GM12873 (cell line): ENCODE measurements around the gene CUL1.

Experiments used
- TF ChIP-seq, protein P1 (sequence below): IDR thresholded peaks from 2 replicates; pipeline ENCODE4 v1.5.1; 2012; ENCODE audit warnings: low read depth, mild to moderate bottlenecking, moderate library complexity, low read length, control low read depth; ENCODE audit not compliant: insufficient read depth; ENCODE audit errors: missing control alignments

CUL1 gene

DNA sequence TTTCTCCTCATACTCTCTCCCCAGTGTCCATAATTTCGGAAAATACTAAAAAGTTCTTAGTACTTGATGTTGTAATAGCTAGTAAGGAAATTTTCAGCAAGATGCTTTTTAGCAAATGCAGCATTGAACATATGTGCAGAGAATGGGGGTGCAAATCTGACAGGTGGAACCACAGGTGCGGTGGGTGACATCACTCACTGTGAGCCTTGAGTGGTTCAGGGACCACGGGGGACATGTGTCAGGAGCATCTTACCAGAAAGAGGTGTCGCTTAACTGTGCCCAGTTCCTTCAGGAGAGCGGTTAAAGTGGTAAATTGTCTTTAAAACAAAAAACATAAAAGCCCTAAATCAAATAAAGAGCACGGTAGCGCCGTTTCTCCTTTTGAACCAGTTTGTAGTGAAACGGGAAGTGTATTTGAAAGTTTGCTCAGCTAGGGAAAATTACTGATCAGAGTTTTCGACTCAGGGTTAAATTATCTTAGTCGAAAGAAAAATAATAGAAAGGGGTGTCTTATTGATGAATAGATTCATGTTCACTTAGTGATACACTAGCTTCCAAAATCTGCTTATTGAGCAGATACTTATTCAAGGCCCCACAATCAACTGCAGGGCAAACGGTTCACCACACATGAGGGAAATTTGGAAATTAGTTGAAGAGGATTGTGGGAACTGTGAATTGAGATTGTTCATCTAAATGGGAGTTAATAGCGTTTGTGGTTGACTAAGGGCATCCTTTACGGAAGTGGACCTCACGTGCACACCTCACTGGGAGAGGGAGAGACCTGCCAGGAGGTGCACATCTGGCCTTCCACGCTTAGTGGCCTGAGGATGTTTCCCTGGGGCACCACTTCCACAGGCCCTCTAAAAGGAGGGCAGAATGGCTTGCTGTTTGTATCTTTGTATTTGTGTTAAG, 12.7 kb downstream of the CUL1 start:
- TF ChIP-seq, protein P1, sequence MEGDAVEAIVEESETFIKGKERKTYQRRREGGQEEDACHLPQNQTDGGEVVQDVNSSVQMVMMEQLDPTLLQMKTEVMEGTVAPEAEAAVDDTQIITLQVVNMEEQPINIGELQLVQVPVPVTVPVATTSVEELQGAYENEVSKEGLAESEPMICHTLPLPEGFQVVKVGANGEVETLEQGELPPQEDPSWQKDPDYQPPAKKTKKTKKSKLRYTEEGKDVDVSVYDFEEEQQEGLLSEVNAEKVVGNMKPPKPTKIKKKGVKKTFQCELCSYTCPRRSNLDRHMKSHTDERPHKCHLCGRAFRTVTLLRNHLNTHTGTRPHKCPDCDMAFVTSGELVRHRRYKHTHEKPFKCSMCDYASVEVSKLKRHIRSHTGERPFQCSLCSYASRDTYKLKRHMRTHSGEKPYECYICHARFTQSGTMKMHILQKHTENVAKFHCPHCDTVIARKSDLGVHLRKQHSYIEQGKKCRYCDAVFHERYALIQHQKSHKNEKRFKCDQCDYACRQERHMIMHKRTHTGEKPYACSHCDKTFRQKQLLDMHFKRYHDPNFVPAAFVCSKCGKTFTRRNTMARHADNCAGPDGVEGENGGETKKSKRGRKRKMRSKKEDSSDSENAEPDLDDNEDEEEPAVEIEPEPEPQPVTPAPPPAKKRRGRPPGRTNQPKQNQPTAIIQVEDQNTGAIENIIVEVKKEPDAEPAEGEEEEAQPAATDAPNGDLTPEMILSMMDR, result no peak

DNA sequence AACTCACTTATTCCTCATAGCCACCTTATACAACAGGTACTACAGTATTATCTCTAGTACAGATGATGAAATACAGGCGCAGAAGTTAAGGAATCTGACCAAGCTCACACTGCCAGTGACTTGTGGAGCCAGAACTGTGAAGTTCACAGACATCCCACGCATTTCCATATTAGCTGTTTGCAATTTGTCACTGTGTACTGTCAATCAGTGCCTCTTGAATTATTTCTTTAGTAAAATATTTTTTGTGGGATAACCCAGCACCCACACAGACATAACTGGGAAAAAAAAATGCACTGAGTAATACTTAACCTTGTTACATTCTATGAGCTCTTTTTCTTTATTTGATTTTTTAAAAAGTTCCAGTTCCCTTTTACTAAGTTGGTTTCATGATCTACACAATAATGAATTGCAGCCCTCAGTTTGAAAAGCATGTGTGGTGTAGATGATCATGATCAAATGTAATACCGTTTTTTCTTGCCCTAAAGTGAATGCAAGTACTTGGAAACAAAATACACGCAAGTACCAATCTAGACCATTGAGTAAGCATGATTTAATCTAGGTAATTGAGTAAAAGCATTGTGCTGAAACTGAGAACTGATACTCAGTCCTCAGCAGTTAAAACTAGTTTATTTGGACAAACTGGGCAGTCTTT, 14.1 kb downstream of the CUL1 start:
- TF ChIP-seq, protein P1, result no peak

DNA sequence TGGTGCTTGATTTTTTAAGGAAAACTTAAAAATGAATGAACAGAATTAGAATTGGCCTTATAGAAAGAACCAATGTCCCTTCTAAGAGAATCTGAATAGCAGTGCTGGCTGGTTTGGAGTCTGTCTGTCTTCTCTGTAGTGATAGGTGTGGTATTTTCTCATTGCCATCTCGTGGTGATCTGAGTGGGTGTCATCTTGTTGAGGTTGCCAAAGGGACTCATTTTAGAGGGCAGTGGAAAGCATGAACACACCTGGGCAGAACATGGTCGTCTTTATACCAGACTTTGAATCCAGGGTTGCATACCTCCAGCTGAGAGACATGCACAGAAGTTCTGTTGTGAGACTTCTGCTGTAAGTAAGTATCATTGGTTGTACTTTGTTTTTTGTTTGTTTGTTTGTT, 15.8 kb downstream of the CUL1 start:
- TF ChIP-seq, protein P1, result no peak

DNA sequence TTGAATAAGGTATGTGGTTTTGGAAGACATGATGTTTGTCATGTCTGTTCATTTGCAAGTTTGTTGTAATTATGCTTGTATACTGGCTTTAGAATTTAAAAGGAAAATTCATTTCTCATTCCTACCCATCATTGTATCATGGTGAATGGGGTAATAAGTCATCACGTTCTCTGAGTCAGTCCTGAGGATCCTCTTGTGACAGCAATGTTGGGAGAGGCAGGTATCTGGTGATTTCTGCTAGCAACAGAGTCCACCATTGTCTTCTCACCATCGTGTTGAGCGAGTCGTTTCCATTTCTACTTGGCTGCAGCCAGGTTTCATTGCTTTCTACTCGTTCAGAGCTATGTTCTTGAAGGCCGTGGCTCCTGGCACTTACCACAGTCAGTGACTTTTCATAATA, 16.3 kb downstream of the CUL1 start:
- TF ChIP-seq, protein P1, result no peak

DNA sequence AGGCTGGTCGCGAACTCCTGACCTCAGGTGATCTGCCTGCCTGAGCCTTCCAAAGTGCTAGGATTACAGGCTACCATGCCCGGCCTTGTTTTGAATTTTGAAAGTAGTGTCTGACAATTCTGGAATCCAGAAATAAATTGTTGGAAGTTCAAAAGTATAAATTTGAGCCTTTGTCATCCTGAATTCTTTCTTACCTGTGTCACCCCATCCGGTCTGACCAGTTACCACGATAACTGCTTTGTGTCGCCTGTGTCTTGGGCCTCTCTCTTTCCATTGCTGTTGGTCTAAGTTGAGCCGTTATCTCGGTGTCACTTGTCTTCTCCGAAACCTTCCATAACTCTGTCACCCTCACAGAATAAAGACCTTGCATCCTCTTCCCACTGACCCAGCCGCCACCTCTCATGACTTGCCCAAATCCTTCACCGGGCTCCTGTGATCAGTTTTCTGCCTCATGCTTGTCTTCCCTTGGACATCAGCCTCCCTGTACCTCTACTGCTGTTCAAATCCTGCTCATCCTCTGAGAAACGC, 18.6 kb downstream of the CUL1 start:
- TF ChIP-seq, protein P1, result no peak

DNA sequence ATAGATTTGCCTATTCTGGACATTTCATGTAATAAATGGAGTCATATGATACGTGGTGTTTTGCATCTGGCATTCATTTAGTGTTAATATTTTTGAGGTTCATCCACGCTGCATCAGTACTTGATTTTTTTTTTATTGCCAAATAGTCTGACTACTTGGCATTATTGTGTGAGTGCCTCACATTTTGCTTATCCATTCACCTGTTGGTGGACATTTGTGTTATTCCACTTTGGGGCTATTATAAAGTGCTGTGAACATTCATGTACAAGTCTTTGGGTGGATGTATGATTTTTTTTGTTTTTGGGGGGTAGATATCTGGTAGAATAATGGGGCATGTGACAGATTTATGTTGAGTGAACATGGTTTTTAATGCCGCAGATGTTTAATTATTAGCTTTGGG, 19.7 kb downstream of the CUL1 start:
- TF ChIP-seq, protein P1, result no peak

DNA sequence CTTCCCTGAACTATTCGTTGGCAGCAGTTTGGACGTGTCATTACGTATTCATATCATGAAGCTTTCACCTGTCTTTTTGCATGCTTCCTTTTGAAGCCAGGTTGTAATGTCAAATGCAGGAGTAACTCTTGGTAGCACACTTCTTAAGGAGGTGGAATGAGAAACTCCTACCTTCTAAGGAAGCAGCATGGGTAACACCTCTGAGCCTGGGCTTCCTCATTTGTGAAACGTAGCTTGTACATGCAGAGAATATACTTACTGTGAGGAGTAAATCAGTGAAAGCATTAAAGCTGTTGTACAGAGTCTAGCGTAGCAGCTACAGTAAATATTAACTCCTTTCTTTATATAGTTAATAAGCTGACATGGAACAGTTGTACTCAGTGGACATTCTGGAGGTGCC, 21.1 kb downstream of the CUL1 start:
- TF ChIP-seq, protein P1, result no peak
